ENCODE results near the gene FRMD3.

DNA sequence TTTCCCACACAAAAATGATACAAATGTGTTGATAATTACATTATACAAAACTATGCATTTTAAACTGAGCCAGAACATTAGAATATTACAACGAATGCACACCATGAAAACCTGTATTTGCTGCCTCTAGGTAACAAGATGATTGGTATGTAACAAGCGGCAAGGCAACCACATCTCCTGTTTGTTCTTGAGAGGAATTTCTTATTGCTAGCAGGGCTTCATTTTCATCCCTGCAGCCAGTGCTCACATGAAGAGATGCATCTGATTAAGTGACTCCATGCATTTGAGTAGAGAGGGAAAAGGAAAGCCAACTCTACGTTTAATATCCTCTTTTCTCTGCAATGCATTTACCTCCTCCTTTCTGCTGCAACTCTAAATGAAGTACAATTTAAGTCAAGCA, 36.6 kb downstream of the FRMD3 start:
- TF ChIP-seq, protein P1, sequence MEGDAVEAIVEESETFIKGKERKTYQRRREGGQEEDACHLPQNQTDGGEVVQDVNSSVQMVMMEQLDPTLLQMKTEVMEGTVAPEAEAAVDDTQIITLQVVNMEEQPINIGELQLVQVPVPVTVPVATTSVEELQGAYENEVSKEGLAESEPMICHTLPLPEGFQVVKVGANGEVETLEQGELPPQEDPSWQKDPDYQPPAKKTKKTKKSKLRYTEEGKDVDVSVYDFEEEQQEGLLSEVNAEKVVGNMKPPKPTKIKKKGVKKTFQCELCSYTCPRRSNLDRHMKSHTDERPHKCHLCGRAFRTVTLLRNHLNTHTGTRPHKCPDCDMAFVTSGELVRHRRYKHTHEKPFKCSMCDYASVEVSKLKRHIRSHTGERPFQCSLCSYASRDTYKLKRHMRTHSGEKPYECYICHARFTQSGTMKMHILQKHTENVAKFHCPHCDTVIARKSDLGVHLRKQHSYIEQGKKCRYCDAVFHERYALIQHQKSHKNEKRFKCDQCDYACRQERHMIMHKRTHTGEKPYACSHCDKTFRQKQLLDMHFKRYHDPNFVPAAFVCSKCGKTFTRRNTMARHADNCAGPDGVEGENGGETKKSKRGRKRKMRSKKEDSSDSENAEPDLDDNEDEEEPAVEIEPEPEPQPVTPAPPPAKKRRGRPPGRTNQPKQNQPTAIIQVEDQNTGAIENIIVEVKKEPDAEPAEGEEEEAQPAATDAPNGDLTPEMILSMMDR (conservative IDR thresholded peaks at IDR 0.05): no peak
- TF ChIP-seq EZH2 (IDR thresholded peaks at IDR 0.05; ENCODE audit: low read depth): no peak
